ENCODE results near the gene DLG2.

DLG2 gene

GRCh38 chr11:83681906-83682610 is 1945.1 kb downstream of the DLG2 start:
- TF ChIP-seq TEAD4 (IDR thresholded peaks at IDR 0.05): no peak
- no peak for TF ChIP-seq USF1 (IDR thresholded peaks at IDR 0.05)
- no peak for TF ChIP-seq CREB1 (IDR thresholded peaks at IDR 0.05; ENCODE audit: low read depth)
- no peak for TF ChIP-seq REST (IDR thresholded peaks at IDR 0.05; ENCODE audit: low read depth)
- no peak for TF ChIP-seq CEBPB (IDR thresholded peaks at IDR 0.05)
- no peak for TF ChIP-seq TAF1 (IDR thresholded peaks at IDR 0.05; ENCODE audit: low read depth)
- no peak for TF ChIP-seq YY1 (IDR thresholded peaks at IDR 0.05; ENCODE audit: low read depth)
- TF ChIP-seq NFIC (IDR thresholded peaks at IDR 0.05): no peak
- TF ChIP-seq TCF12 (IDR thresholded peaks at IDR 0.05; ENCODE audit: low read depth): no peak
- TF ChIP-seq MAX (IDR thresholded peaks at IDR 0.05): no peak
- TF ChIP-seq FOXM1 (IDR thresholded peaks at IDR 0.05; ENCODE audit: borderline replicate concordance, low read depth): no peak
- no peak for TF ChIP-seq EP300 (IDR thresholded peaks at IDR 0.05; ENCODE audit: borderline replicate concordance)
- TF ChIP-seq RAD21 (IDR thresholded peaks at IDR 0.05; ENCODE audit: low read depth): no peak
- no peak for TF ChIP-seq ZBTB7A (IDR thresholded peaks at IDR 0.05; ENCODE audit: low read depth)
- TF ChIP-seq EGR1 (IDR thresholded peaks at IDR 0.05): no peak

GRCh38 chr11:83681031-83681781 is 1945.9 kb downstream of the DLG2 start:
- TF ChIP-seq TCF12 (IDR thresholded peaks at IDR 0.05; ENCODE audit: low read depth): no peak
- TF ChIP-seq FOXM1 (IDR thresholded peaks at IDR 0.05; ENCODE audit: borderline replicate concordance, low read depth): no peak
- TF ChIP-seq MAX (IDR thresholded peaks at IDR 0.05): no peak
- no peak for TF ChIP-seq EP300 (IDR thresholded peaks at IDR 0.05; ENCODE audit: borderline replicate concordance)
- TF ChIP-seq CREB1 (IDR thresholded peaks at IDR 0.05; ENCODE audit: low read depth): no peak
- no peak for TF ChIP-seq RAD21 (IDR thresholded peaks at IDR 0.05; ENCODE audit: low read depth)
- TF ChIP-seq TEAD4 (IDR thresholded peaks at IDR 0.05): no peak
- no peak for TF ChIP-seq USF1 (IDR thresholded peaks at IDR 0.05)
- TF ChIP-seq EGR1 (IDR thresholded peaks at IDR 0.05): no peak
- TF ChIP-seq YY1 (IDR thresholded peaks at IDR 0.05; ENCODE audit: low read depth): no peak
- TF ChIP-seq REST (IDR thresholded peaks at IDR 0.05; ENCODE audit: low read depth): no peak
- no peak for TF ChIP-seq ZBTB7A (IDR thresholded peaks at IDR 0.05; ENCODE audit: low read depth)
- TF ChIP-seq TAF1 (IDR thresholded peaks at IDR 0.05; ENCODE audit: low read depth): no peak
- no peak for TF ChIP-seq CEBPB (IDR thresholded peaks at IDR 0.05)
- no peak for TF ChIP-seq NFIC (IDR thresholded peaks at IDR 0.05)

GRCh38 chr11:83680321-83680720 is 1946.8 kb downstream of the DLG2 start:
- TF ChIP-seq TAF1 (IDR thresholded peaks at IDR 0.05; ENCODE audit: low read depth): no peak
- no peak for TF ChIP-seq MAX (IDR thresholded peaks at IDR 0.05)
- TF ChIP-seq ZBTB7A (IDR thresholded peaks at IDR 0.05; ENCODE audit: low read depth): no peak
- TF ChIP-seq EGR1 (IDR thresholded peaks at IDR 0.05): no peak
- no peak for TF ChIP-seq CEBPB (IDR thresholded peaks at IDR 0.05)
- no peak for TF ChIP-seq NFIC (IDR thresholded peaks at IDR 0.05)
- TF ChIP-seq USF1 (IDR thresholded peaks at IDR 0.05): no peak
- TF ChIP-seq REST (IDR thresholded peaks at IDR 0.05; ENCODE audit: low read depth): no peak
- no peak for TF ChIP-seq RAD21 (IDR thresholded peaks at IDR 0.05; ENCODE audit: low read depth)
- TF ChIP-seq FOXM1 (IDR thresholded peaks at IDR 0.05; ENCODE audit: borderline replicate concordance, low read depth): no peak
- TF ChIP-seq TCF12 (IDR thresholded peaks at IDR 0.05; ENCODE audit: low read depth): no peak
- TF ChIP-seq YY1 (IDR thresholded peaks at IDR 0.05; ENCODE audit: low read depth): no peak
- no peak for TF ChIP-seq TEAD4 (IDR thresholded peaks at IDR 0.05)
- no peak for TF ChIP-seq EP300 (IDR thresholded peaks at IDR 0.05; ENCODE audit: borderline replicate concordance)
